Measurements from ENCODE around the gene SCMH1. TPM values are rescaled to one million over a fixed set of nuclear protein-coding genes. Genes with fewer than 3 reads are reported as not detected.

Gene SCMH1
- total RNA-seq, 2 experiments from 2014 or later, result 47.0 to 47.7 TPM

GRCh38 chr1:41281334-41281733, 39.2 kb upstream of the SCMH1 start:
- no peak overlapping the region for H2AFZ ChIP-seq (ENCODE audit: low read length)
- no peaks in the 10 kb centered on the region for H3K79me2 ChIP-seq (ENCODE audit: insufficient read depth, low read depth, low read length)
- ChIA-PET POLR2A (no interaction called here), CTCF (ENCODE audit: unreplicated experiment) (no interaction called here)
- TF ChIP-seq EZH2phosphoT487 (IDR thresholded peaks at IDR 0.05; ENCODE audit: borderline replicate concordance, low read depth, low read length), result no peak
- no peak for TF ChIP-seq CTCF (conservative IDR thresholded peaks at IDR 0.05; ENCODE audit: low read length)
- intact Hi-C loops (cut with micrococcal nuclease; ENCODE audit: unreplicated experiment), result loop anchor here (5.0 kb wide), 1 partner anchor 151 kb away; no protein-coding TSS in a partner anchor
- no peaks in the 10 kb centered on the region for H3K36me3 ChIP-seq (ENCODE audit: insufficient read depth, low read length)
- H3K4me2 ChIP-seq (ENCODE audit: low read length), result no peak overlapping the region
- DNase-seq (ENCODE audit: low spot score), result no peak
- no peaks in the 10 kb centered on the region for H3K9me3 ChIP-seq (ENCODE audit: low read length)
- no peaks in the 10 kb centered on the region for H3K4me1 ChIP-seq (ENCODE audit: insufficient read depth, low read length, poor library complexity, severe bottlenecking)
- H4K20me1 ChIP-seq (ENCODE audit: insufficient read depth, low read length), result no peaks in the 10 kb centered on the region
- no TSS peak for BruUV-seq (replicated peaks)
- H3K9me2 ChIP-seq (ENCODE audit: insufficient read depth, low read length), result no peaks in the 10 kb centered on the region
- no peak overlapping the region for H3K27ac ChIP-seq (ENCODE audit: low read depth, low read length, poor library complexity, severe bottlenecking)
- no peak overlapping the region for H3K4me3 ChIP-seq (ENCODE audit: low read depth, low read length, poor library complexity, severe bottlenecking)

GRCh38 chr1:41280202-41281032, 38.3 kb upstream of the SCMH1 start:
- Histone ChIP-seq H3K9me3 (ENCODE audit: low read length) (no peaks in the 10 kb centered on the region), H3K9me2 (ENCODE audit: insufficient read depth, low read length) (no peaks in the 10 kb centered on the region), H3K4me2 (ENCODE audit: low read length) (no peak overlapping the region), H4K20me1 (ENCODE audit: insufficient read depth, low read length) (no peaks in the 10 kb centered on the region), H3K36me3 (ENCODE audit: insufficient read depth, low read length) (no peaks in the 10 kb centered on the region), H2AFZ (ENCODE audit: low read length) (no peak overlapping the region), H3K4me3 (ENCODE audit: low read depth, low read length, poor library complexity, severe bottlenecking) (no peak overlapping the region), H3K27ac (ENCODE audit: low read depth, low read length, poor library complexity, severe bottlenecking) (no peak overlapping the region), H3K4me1 (ENCODE audit: insufficient read depth, low read length, poor library complexity, severe bottlenecking) (no peaks in the 10 kb centered on the region), H3K79me2 (ENCODE audit: insufficient read depth, low read depth, low read length) (no peaks in the 10 kb centered on the region)
- POLR2A ChIA-PET, result no interaction called here
- no peak for TF ChIP-seq EZH2phosphoT487 (IDR thresholded peaks at IDR 0.05; ENCODE audit: borderline replicate concordance, low read depth, low read length)
- no peak for TF ChIP-seq CTCF (conservative IDR thresholded peaks at IDR 0.05; ENCODE audit: low read length)
- no TSS peak for BruUV-seq (replicated peaks)
- no peak for DNase-seq (ENCODE audit: low spot score)
- intact Hi-C loops (cut with micrococcal nuclease; ENCODE audit: unreplicated experiment), result loop anchor here (5.0 kb wide), 1 partner anchor 152 kb away; no protein-coding TSS in a partner anchor
- CTCF ChIA-PET (ENCODE audit: unreplicated experiment), result no interaction called here

GRCh38 chr1:41278076-41278475, 36.0 kb upstream of the SCMH1 start:
- intact Hi-C loops (cut with micrococcal nuclease; ENCODE audit: unreplicated experiment), result no loop called here
- no peaks in the 10 kb centered on the region for H4K20me1 ChIP-seq (ENCODE audit: insufficient read depth, low read length)
- H2AFZ ChIP-seq (ENCODE audit: low read length), result no peak overlapping the region
- TF ChIP-seq CTCF (conservative IDR thresholded peaks at IDR 0.05; ENCODE audit: low read length) (no peak), EZH2phosphoT487 (IDR thresholded peaks at IDR 0.05; ENCODE audit: borderline replicate concordance, low read depth, low read length) (no peak)
- no peaks in the 10 kb centered on the region for H3K9me2 ChIP-seq (ENCODE audit: insufficient read depth, low read length)
- ChIA-PET POLR2A (no interaction called here), CTCF (ENCODE audit: unreplicated experiment) (no interaction called here)
- H3K4me3 ChIP-seq (ENCODE audit: low read depth, low read length, poor library complexity, severe bottlenecking), result no peak overlapping the region
- H3K9me3 ChIP-seq (ENCODE audit: low read length), result no peaks in the 10 kb centered on the region
- BruUV-seq (replicated peaks), result no TSS peak
- H3K4me1 ChIP-seq (ENCODE audit: insufficient read depth, low read length, poor library complexity, severe bottlenecking), result no peaks in the 10 kb centered on the region
- no peak overlapping the region for H3K4me2 ChIP-seq (ENCODE audit: low read length)
- H3K27ac ChIP-seq (ENCODE audit: low read depth, low read length, poor library complexity, severe bottlenecking), result no peak overlapping the region
- no peak for DNase-seq (ENCODE audit: low spot score)
- H3K79me2 ChIP-seq (ENCODE audit: insufficient read depth, low read depth, low read length), result no peaks in the 10 kb centered on the region
- no peaks in the 10 kb centered on the region for H3K36me3 ChIP-seq (ENCODE audit: insufficient read depth, low read length)

Data from OCI-LY7 (cell line).